Uterus (tissue), 4 donors: ENCODE measurements around the gene TMEM181. TPM values are rescaled to one million over a fixed set of nuclear protein-coding genes. Genes with fewer than 3 reads are reported as not detected.
"Not testable (repeated sequence)": the region's sequence is repeated elsewhere in the genome, so short reads cannot be mapped to it uniquely, and the experiment has no call there.

Experiments used
- DNase-seq, 2 donors: peaks; one replicate each; pipeline ENCODE4 v3.0.0-alpha.2; 2019 to 2020
- H3K27ac ChIP-seq, 2 donors: fragments of 200-600 bp; sonication (generic); 1 replicate in 1 of 2; 2 replicates in 1 of 2; pipeline ENCODE4 v1.5.1; 2016 to 2018
- H3K27me3 ChIP-seq, 2 donors: fragments of 200-600 bp; sonication (generic); one replicate each; pipeline ENCODE4 v1.5.1; 2018 to 2019; ENCODE audit warnings: control low read depth in 1 of 2
- H3K36me3 ChIP-seq, 2 donors: fragments of 200-600 bp; sonication (generic); one replicate each; pipeline ENCODE4 v1.5.1; 2019; ENCODE audit warnings: control low read depth in 1 of 2
- H3K4me1 ChIP-seq, 2 donors: fragments of 200-600 bp; sonication (generic); one replicate each; pipeline ENCODE4 v1.5.1; 2018 to 2019; ENCODE audit warnings: control low read depth in 1 of 2
- H3K4me3 ChIP-seq, 2 donors: fragments of 200-600 bp; sonication (generic); 1 replicate in 1 of 2; 2 replicates in 1 of 2; pipeline ENCODE4 v1.5.1; 2018 to 2019; ENCODE audit warnings: mild to moderate bottlenecking in 1 of 2
- H3K9me3 ChIP-seq, 2 donors: fragments of 200-600 bp; sonication (generic); one replicate each; pipeline ENCODE4 v1.5.1; 2019; ENCODE audit warnings: control low read depth in 1 of 2
- CTCF ChIP-seq, 4 experiments: fragments of 200-600 bp in 2 of 4; fragments of 450-650 bp in 2 of 4; sonication (generic) in 2 of 4; IDR thresholded peaks; one replicate each; pipeline ENCODE4 v1.5.1; 2016 to 2019; ENCODE audit warnings: antibody characterized with exemption in 4 of 4, mild to moderate bottlenecking in 2 of 4, moderate library complexity in 1 of 4
- POLR2A ChIP-seq, 2 donors: fragments of 450-650 bp; IDR thresholded peaks; one replicate each; pipeline ENCODE4 v1.6.1; 2016; ENCODE audit warnings: antibody characterized with exemption in 2 of 2, mild to moderate bottlenecking in 1 of 2, moderate library complexity in 1 of 2
- intact Hi-C: fragments of 100-400 bp; cut with DNase I; formaldehyde crosslinking; loops from one replicate; pipeline ENCODE4 v1.15.1; 2023; ENCODE audit warnings: low total_unique reads
- total RNA-seq, 4 donors: library from RNA; depleted of rRNA in 3 of 4; stranded (reverse); fragments of >200 nt in 3 of 4; gene quantifications; one replicate each; pipeline versions ENCODE4 v1.1.0 to v1.2.4, GENCODE V29; 2014 to 2023
- donor health status: DM: yes; HTN: yes; CAD: no.

TMEM181 gene
- total RNA-seq, 4 donors from 2014 or later: 17.6 to 36.6 (median 28.8) TPM

DNA sequence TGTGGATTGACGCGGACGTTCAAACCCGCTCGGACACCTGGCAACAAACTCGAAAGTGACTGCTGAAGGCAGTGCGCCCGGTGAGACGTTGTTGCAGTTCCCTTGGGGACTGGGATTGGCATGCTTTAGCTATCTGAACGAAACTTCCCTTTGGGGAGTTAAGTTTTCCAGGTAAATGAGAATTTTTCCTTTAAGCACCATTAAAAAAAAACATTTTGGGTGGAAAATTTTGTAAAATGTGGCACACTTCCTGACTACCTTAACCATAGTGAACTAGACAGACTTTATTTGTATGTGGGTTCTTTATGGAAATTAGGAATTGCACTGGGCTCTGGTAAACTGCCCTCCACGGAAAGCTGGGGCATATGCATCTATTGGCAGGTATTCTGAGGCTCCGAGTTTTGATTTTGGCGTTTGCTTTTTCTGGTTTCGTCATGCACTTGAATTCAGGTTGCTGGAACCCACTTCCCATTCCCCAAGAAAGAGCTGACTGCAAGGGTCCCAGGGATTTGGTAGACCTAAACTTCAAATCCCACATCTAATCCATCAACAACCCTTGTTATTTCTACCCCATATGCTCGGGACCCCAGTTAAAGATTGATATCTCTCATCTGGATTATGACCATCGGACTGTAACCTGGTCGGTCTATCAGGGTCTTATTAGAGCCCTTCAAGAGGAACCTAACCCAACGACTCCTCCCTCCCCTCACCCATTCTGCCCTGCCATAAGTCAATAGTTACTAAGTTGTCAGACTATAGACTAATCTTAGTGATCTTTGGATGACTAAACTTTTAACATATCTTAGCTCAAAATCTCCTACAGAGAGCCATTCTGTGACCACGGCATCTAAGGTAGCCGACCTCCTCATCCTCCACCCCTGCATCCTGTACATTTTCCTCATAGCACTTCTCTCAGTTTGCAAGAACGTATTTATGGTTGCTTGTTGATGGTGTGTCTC, 85.5 kb downstream of the TMEM181 start:
- Histone ChIP-seq H3K9me3 (no peaks in the 10 kb centered on the region), H3K36me3 (no peaks in the 10 kb centered on the region), H3K4me1 (peaks cover 0 to 6% of the 10 kb centered on the region in 2 donors), H3K27ac (peak overlapping the region; percentile 91 to 97), H3K4me3 (peak overlapping the region; percentile 79 to 80), H3K27me3 (no peaks in the 10 kb centered on the region)
- no peak for DNase-seq
- intact Hi-C loops: no loop called here
- no peak for TF ChIP-seq POLR2A (IDR thresholded peaks at IDR 0.05)
- no peak for TF ChIP-seq CTCF (IDR thresholded peaks at IDR 0.05)

DNA sequence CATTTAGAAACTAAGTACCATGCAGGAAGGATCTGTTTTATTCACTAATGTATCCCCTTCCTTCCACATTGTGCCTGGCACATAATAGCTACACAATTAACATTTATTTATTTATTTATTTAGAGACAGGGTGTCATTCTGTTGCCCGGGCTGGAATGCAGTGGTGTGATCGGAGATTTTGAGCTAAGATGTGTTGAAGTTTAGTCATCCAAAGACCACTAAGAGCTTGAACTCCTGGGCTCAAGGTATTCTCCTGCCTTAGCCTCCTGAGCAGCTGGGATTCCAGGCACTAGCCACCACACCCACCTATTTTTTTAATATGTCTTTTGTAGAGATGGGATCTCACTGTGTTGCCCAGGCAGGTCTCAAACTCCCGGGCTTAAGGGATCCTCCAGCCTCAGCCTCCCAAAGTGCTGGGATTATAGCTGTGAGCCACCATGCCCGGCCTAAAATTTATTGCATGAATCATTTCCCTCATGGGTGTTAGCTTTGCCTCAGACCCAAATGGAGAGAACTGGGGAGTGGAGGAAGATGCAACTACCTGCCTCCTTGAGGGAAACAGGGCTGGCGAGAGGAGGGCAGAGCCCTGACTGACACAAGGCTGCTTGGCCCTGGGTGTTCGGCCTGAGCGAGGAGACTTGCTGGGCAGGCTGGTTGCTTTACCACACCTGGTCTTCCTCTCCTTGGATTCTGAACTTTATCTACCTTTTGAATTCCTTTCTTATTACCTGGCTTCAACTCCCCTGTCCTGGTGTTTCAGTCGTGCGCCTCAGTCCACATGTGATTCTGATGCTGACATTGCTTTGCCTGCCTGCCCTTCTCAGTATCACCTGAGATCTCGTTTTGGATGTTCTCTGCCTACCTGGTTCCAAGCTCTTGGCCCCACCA, 86.4 kb downstream of the TMEM181 start:
- intact Hi-C loops: no loop called here
- no peaks in the 10 kb centered on the region for H3K9me3 ChIP-seq
- no peak overlapping the region for H3K4me3 ChIP-seq
- DNase-seq: no peak
- peaks cover 0 to 6% of the 10 kb centered on the region in 2 donors for H3K4me1 ChIP-seq
- TF ChIP-seq POLR2A (IDR thresholded peaks at IDR 0.05) (no peak), CTCF (IDR thresholded peaks at IDR 0.05) (no peak)
- H3K27me3 ChIP-seq: no peaks in the 10 kb centered on the region
- no peak overlapping the region for H3K27ac ChIP-seq
- no peaks in the 10 kb centered on the region for H3K36me3 ChIP-seq

DNA sequence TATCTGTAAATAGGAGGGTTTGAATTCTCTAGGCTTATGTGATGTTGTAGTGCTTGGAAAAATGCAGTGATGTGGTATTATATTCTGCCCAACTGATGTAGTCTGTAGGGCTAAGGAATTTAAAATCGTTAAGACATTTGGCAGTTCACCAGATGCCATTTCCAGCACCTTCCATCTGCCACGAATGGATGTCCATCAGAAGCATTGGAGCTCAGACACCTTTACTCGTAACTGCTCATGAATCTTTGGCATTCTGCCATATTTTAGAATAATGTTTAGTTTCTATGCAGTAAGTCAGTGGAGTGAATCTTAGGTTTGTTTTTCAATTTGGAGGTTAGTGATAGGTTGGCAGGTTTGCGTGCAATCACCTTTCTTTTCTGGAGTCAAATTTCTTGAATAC, 87.6 kb downstream of the TMEM181 start:
- no peak overlapping the region for H3K27ac ChIP-seq
- no peak for DNase-seq

DNA sequence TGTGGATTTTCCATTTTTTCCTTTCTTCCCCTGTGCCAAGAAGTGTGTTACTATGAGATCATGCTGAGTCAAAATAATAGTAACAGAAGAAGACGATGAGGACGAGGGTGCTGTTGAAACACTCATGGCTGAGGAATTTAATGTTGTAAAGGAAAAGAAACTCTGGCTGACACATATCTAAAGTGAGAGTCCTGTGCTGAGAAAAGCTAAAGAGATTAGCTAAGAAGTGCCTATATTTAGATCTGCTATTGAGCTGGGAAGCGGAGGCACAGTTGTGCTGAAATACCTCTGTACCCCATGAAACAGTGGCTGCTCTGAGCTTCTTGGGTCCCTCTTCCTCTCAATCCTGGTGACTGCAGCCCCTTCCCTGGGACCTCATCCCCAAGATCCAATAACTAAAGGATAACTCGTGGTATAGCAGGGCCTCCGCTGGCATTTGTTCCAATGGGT, 88.8 kb downstream of the TMEM181 start:
- intact Hi-C loops: no loop called here
- no peaks in the 10 kb centered on the region for H3K27me3 ChIP-seq
- H3K4me1 ChIP-seq: no peaks in the 10 kb centered on the region
- H3K4me3 ChIP-seq: no peak overlapping the region
- TF ChIP-seq POLR2A (IDR thresholded peaks at IDR 0.05): no peak
- no peaks in the 10 kb centered on the region for H3K9me3 ChIP-seq
- DNase-seq: no peak
- peak overlapping the region; percentile 61 to 69 for H3K27ac ChIP-seq
- no peaks in the 10 kb centered on the region for H3K36me3 ChIP-seq

More for the DNA sequence above, 87.6 kb downstream of the TMEM181 start:
- H3K9me3 ChIP-seq: no peaks in the 10 kb centered on the region
- H3K27me3 ChIP-seq: no peaks in the 10 kb centered on the region
- H3K4me3 ChIP-seq: no peak overlapping the region
- H3K4me1 ChIP-seq: no peaks in the 10 kb centered on the region
- intact Hi-C loops: no loop called here
- no peaks in the 10 kb centered on the region for H3K36me3 ChIP-seq
- TF ChIP-seq CTCF (IDR thresholded peaks at IDR 0.05): no peak
- no peak for TF ChIP-seq POLR2A (IDR thresholded peaks at IDR 0.05)

GRCh38 chr6:158649289-158650143, 89.6 kb downstream of the TMEM181 start, which contains the start of gene SYTL3:
TSS of gene SYTL3 (plus strand) at chr6:158650054. CDS start at chr6:158663269, 13,215 bp downstream.
- no peak for TF ChIP-seq POLR2A (IDR thresholded peaks at IDR 0.05)
- no peak for TF ChIP-seq CTCF (IDR thresholded peaks at IDR 0.05)

DNA sequence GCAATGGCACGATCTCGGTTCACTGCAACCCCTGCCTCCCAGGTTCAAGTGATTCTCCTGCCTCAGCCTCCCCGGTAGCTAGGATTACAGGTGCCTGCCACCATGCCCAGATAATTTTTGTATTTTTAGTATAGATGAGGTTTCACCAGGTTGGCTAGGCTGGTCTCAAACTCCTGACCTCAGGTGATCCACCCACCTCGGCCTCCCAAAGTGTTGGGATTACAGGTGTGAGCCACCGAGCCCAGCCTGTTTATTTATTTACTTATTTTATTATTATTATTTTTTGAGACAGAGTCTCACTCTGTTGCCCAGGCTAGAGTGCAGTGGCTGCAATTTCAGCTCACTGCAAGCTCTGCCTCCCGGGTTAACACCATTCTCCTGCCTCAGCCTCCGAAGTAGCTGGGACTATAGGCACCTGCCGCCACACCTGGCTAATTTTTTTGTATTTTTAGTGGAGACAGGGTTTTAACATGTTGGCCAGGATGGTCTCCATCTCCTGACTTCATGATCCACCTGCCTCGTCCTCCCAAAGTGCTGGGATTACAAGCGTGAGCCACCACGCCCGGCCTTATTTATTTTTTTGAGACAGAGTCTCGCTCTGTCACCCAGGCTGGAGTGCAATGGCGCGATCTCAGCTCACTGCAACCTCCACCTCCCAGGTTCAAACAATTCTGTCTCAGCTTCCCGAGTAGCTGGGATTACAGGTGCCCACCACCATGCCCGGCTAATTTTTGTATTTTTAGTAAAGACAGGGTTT, 92.3 kb downstream of the TMEM181 start:
- H3K4me1 ChIP-seq, H3K4me3 ChIP-seq, H3K27ac ChIP-seq, H3K36me3 ChIP-seq, H3K27me3 ChIP-seq, intact Hi-C loops, DNase-seq, H3K9me3 ChIP-seq: not testable (repeated sequence)

More at GRCh38 chr6:158649289-158650143, 89.6 kb downstream of the TMEM181 start, which contains the start of gene SYTL3:
- Histone ChIP-seq H3K4me1 (no peaks in the 10 kb centered on the region), H3K27ac (peak within 1 kb of the TSS; percentile 61 to 69), H3K36me3 (no peaks in the 10 kb centered on the region), H3K27me3 (no peaks in the 10 kb centered on the region), H3K9me3 (no peaks in the 10 kb centered on the region), H3K4me3 (no peak within 1 kb of the TSS)
- peak in 1 of 2 donors; percentile 43 for DNase-seq
- intact Hi-C loops: no loop called here
